Choroid plexus epithelial cell (primary cell): ENCODE measurements around the gene CSNK1A1.

Experiments used
- DNase-seq: peaks from one replicate; pipeline ENCODE4 v3.0.0-alpha.2; 2010; ENCODE audit warnings: low read depth
- H3K4me3 ChIP-seq: 2 replicates; pipeline ENCODE4 v1.5.1; 2011; ENCODE audit warnings: low read depth, mild to moderate bottlenecking, control low read depth, low read length, moderate library complexity
- TF ChIP-seq, protein P1 (sequence below): conservative IDR thresholded peaks from 2 replicates; pipeline ENCODE4 v1.5.1; 2011; ENCODE audit warnings: low read depth, mild to moderate bottlenecking, control low read depth, inconsistent platforms, low read length, moderate library complexity

The CSNK1A1 gene

DNA sequence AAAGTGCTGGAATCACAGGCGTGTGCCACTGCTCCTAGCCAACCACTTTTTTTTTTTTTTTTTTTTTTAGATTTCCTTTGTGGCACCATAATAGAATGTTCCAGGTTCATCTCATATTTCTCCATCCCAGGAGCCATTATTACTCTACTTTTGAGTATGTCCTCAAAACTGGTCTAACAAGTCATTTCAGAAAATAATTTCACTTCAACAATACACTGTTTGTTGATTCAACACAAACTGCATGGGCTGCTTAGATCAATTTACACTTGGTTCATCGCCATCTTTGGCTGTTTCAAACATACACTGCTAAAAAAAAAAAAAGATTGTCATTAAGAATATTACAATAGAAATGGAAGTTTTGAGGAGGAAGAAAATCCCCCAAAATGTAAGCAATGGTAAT is 57.9 kb downstream of the CSNK1A1 start:
- DNase-seq: no peak
- TF ChIP-seq, protein P1, sequence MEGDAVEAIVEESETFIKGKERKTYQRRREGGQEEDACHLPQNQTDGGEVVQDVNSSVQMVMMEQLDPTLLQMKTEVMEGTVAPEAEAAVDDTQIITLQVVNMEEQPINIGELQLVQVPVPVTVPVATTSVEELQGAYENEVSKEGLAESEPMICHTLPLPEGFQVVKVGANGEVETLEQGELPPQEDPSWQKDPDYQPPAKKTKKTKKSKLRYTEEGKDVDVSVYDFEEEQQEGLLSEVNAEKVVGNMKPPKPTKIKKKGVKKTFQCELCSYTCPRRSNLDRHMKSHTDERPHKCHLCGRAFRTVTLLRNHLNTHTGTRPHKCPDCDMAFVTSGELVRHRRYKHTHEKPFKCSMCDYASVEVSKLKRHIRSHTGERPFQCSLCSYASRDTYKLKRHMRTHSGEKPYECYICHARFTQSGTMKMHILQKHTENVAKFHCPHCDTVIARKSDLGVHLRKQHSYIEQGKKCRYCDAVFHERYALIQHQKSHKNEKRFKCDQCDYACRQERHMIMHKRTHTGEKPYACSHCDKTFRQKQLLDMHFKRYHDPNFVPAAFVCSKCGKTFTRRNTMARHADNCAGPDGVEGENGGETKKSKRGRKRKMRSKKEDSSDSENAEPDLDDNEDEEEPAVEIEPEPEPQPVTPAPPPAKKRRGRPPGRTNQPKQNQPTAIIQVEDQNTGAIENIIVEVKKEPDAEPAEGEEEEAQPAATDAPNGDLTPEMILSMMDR: no peak
- H3K4me3 ChIP-seq: no peak overlapping the region

DNA sequence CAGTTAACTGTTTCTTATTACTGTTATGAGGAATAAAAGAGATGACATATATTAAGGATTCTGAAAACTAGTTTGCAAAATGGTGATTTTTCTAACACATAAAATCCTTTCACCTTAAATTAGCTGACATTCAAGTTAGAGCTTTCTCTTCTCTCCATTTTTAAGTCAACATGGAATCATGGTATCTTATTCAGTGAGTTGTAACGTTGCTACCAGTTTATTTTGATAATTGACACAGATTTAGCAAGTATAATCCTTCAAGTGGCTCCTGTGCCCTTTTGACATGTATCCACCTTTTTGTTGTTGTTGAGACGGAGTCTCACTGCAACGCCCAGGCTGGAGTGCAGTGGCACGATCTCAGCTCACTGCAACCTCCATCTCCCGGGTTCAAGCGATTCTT is 58.5 kb downstream of the CSNK1A1 start:
- H3K4me3 ChIP-seq: no peak overlapping the region
- DNase-seq: no peak
- TF ChIP-seq, protein P1: no peak

DNA sequence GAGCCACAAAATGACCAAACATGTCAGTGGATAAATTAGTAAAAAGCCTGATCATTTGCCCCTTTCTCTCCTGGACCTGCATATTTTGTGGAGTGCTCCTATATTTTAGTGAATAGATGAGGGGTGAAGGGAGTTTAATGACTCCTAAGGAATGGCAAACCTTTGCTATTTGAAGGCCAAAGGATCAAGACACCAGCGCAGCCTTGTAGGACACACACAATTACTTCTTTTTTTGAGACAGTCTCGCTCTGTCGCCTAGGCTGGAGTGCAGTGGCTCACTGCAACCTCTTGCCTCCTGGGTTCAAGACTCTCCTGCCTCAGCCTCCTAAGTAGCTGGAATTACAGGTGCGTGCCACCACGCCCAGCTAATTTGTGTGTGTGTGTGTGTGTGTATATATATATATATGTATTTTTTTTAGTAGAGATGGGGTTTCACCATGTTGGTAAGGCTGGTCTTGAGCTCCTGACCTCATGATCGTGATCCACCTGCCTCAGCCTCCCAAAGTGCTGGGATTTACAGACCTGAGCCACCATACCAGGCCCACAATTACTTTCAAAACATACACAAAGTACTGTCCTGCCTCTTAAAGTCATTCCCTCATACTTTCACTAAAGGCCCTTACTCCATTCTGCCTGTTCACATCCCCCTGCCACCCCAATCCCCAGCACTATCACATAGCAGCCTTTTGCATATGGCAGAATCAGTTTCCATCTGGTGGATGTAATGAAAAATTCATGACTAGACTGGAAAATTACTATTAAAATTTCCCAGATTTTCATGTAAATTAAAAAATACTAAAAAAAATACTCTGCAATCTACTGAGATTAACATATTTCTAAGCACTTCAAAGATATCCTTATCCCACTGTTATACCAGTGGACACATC is 60.4 kb downstream of the CSNK1A1 start:
- TF ChIP-seq, protein P1: no peak
- H3K4me3 ChIP-seq: no peak overlapping the region
- DNase-seq: no peak

DNA sequence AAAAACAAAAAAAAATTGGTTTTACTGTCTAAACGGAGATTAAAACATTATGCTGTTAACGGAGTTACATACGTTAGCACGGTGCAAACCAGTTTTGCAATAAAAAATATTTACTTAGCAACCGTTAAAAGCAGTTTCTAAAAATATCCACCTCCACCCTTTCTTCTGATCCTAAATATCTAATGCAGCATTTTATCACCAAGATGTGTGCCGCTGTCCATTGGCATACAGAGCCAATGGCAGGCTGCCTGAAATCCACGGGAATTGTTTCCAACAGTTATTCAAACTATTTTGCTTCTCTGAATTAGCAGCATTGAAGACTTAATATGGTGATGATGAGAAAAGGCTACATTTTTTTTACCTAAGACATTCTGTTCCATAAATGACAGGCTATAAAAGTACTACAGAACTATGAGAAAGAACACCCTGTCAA is 61.6 kb downstream of the CSNK1A1 start:
- peak; percentile 69 for DNase-seq
- TF ChIP-seq, protein P1: no peak
- no peak overlapping the region for H3K4me3 ChIP-seq

DNA sequence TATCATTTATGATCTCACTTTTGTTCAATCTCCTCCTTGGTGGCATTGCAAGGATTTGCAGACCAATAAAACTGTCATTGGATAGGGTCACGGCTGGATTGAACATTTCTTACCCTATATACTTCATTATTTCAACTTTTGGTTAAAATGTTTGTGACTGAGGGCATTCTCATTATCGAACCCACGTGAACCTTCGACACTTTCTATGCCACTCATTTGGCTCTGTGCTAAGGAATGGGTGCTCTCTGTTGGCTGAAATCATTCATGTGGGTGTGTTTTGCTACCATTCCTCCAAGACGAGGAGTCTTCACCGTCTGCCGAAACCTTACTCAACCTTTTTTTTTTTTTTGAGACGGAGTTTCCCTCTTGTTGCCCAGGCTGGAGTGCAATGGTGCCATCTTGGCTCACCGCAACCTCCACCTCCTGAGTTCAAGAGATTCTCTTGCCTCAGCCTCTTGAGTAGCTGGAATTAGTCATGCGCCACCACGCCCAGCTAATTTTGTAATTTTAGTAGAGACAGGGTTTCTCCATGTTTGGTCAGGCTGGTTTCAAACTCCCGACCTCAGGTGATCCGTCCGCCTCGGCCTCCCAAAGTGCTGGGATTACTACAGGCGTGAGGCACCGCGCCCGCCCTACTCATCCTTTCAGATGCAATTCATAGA is 62.5 kb downstream of the CSNK1A1 start:
- no peak for DNase-seq
- TF ChIP-seq, protein P1: no peak
- H3K4me3 ChIP-seq: no peak overlapping the region

DNA sequence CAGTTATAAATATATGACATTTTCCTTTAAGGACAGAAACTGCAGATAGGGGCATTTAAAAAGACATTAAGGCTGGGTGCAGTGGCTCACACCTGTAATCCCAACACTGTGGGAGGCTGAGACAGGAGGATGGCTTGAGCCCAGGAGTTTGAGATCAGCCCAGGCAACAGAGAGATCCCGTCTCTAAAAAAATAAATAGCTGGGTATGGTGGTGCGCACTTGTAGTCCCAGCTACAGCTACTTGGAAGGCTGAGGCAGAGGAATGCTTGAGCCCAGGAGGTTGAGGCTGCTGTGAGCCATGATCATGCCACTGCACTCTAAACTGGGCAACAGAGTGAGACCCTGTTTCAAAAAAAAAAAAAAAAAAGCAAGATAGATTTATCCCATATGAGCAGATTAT is 63.6 kb downstream of the CSNK1A1 start:
- DNase-seq: peak; percentile 24
- TF ChIP-seq, protein P1: no peak
- no peak overlapping the region for H3K4me3 ChIP-seq
